Measurements from ENCODE around the gene RIT1. TPM values are rescaled to one million over a fixed set of nuclear protein-coding genes. Genes with fewer than 3 reads are reported as not detected.
A peak's percentile ranks its signal among the peaks of the same experiment; 100 is the strongest.

The RIT1 gene
- total and polyA plus RNA-seq, 2 of the 13 experiments (the other 11 are each of a cell fraction or from before 2014, with no cell fraction given) = 12.2 to 32.2 TPM

DNA sequence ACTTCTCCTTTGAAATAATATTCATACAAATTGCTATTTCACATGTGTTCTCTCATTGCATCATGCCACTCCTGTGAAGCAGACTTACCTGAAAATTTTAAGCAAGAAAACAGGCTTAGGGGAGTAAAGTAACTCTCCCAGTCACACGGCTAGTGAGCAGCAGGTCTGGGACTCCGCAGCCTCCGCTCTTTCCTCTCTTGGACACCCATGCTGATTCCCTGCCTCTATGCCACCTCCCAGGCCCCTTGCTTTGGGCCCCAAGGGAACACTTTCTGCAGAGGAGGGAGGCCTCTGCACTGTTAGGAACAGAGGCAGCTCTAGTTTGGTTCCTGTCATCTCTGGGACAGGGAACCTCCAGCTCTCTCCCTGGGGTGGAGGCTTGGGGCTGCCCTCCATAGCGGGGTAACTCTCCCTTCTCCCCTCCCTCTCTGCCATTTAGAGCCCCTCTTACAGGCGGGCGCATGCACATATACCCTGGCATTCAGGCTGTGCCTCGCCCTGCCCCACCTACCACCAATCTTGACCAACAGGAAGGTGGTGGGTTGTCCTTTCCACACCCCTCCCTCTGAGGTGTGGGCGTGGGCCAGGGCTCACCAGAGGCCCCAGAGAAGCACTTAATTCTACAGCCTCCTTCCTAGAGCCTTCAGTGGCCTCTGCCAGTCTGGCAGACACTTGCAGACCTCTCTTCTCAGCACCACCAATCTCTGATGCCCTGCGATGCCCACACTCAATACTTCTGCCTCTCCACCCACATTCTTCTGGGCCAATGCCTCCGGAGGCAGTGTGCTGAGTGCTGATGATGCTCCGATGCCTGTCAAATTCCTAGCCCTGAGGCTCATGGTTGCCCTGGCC is 30.1 kb upstream of the RIT1 start, which contains the start of gene RXFP4 (continued):
- TF ChIP-seq ADNP (CRISPR knock-in tag; IDR thresholded peaks at IDR 0.05) (no peak), POGZ (CRISPR knock-in tag; IDR thresholded peaks at IDR 0.05) (no peak), RBM22 (optimal IDR thresholded peaks at IDR 0.05; ENCODE audit: low read length) (peak; percentile 77), ZSCAN22 (CRISPR knock-in tag; IDR thresholded peaks at IDR 0.05) (no peak), ZNF550 (CRISPR knock-in tag; IDR thresholded peaks at IDR 0.05; ENCODE audit: borderline replicate concordance) (no peak), U2AF1 (optimal IDR thresholded peaks at IDR 0.05; ENCODE audit: low read depth, low read length) (no peak), ZNF7 (CRISPR knock-in tag; IDR thresholded peaks at IDR 0.05) (no peak), POLR2AphosphoS5 (IDR thresholded peaks at IDR 0.05; ENCODE audit: low read depth, low read length) (peak; percentile 58), DR1 (CRISPR knock-in tag; IDR thresholded peaks at IDR 0.05) (peak; percentile 46; the same call in 1 of the 2 replicates), TMF1 (CRISPR knock-in tag; IDR thresholded peaks at IDR 0.05; ENCODE audit: low read depth) (no peak), SATB2 (CRISPR knock-in tag; IDR thresholded peaks at IDR 0.05) (no peak), SNAI1 (CRISPR knock-in tag; IDR thresholded peaks at IDR 0.05; ENCODE audit: borderline replicate concordance) (no peak), KDM2A (CRISPR knock-in tag; IDR thresholded peaks at IDR 0.05; ENCODE audit: borderline replicate concordance, low read depth) (peak; percentile 51; the same call in 1 of the 2 replicates), SNAPC2 (CRISPR knock-in tag; IDR thresholded peaks at IDR 0.05) (no peak)
- TF ChIP-seq, protein P1, sequence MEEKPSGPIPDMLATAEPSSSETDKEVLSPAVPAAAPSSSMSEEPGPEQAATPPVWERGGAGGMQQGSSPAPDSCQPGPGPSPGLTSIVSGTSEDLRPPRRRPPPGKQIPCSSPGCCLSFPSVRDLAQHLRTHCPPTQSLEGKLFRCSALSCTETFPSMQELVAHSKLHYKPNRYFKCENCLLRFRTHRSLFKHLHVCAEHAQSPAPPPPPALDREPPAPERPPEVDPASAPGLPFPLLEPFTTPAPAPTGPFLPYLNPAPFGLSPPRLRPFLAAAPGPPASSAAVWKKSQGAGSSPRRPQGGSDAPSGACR (CRISPR knock-in tag; IDR thresholded peaks at IDR 0.05) = no peak
- TF ChIP-seq, protein P2, sequence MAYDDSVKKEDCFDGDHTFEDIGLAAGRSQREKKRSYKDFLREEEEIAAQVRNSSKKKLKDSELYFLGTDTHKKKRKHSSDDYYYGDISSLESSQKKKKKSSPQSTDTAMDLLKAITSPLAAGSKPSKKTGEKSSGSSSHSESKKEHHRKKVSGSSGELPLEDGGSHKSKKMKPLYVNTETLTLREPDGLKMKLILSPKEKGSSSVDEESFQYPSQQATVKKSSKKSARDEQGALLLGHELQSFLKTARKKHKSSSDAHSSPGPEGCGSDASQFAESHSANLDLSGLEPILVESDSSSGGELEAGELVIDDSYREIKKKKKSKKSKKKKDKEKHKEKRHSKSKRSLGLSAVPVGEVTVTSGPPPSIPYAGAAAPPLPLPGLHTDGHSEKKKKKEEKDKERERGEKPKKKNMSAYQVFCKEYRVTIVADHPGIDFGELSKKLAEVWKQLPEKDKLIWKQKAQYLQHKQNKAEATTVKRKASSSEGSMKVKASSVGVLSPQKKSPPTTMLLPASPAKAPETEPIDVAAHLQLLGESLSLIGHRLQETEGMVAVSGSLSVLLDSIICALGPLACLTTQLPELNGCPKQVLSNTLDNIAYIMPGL (CRISPR knock-in tag; IDR thresholded peaks at IDR 0.05; ENCODE audit: borderline replicate concordance in 1 of 2, low read depth in 1 of 2) = 0 out of 4 replicates have a peak, but pooled peaks of 1 of the 2 experiments have one; percentile 47
- TF ChIP-seq, protein P3, sequence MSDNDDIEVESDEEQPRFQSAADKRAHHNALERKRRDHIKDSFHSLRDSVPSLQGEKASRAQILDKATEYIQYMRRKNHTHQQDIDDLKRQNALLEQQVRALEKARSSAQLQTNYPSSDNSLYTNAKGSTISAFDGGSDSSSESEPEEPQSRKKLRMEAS (IDR thresholded peaks at IDR 0.05) = 0 out of 2 replicates have a peak, but pooled peaks have one; percentile 38
- TF ChIP-seq, protein P4, sequence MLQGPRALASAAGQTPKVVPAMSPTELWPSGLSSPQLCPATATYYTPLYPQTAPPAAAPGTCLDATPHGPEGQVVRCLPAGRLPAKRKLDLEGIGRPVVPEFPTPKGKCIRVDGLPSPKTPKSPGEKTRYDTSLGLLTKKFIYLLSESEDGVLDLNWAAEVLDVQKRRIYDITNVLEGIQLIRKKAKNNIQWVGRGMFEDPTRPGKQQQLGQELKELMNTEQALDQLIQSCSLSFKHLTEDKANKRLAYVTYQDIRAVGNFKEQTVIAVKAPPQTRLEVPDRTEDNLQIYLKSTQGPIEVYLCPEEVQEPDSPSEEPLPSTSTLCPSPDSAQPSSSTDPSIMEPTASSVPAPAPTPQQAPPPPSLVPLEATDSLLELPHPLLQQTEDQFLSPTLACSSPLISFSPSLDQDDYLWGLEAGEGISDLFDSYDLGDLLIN (CRISPR knock-in tag; IDR thresholded peaks at IDR 0.05; ENCODE audit: borderline replicate concordance) = no peak
- TF ChIP-seq, protein P5, sequence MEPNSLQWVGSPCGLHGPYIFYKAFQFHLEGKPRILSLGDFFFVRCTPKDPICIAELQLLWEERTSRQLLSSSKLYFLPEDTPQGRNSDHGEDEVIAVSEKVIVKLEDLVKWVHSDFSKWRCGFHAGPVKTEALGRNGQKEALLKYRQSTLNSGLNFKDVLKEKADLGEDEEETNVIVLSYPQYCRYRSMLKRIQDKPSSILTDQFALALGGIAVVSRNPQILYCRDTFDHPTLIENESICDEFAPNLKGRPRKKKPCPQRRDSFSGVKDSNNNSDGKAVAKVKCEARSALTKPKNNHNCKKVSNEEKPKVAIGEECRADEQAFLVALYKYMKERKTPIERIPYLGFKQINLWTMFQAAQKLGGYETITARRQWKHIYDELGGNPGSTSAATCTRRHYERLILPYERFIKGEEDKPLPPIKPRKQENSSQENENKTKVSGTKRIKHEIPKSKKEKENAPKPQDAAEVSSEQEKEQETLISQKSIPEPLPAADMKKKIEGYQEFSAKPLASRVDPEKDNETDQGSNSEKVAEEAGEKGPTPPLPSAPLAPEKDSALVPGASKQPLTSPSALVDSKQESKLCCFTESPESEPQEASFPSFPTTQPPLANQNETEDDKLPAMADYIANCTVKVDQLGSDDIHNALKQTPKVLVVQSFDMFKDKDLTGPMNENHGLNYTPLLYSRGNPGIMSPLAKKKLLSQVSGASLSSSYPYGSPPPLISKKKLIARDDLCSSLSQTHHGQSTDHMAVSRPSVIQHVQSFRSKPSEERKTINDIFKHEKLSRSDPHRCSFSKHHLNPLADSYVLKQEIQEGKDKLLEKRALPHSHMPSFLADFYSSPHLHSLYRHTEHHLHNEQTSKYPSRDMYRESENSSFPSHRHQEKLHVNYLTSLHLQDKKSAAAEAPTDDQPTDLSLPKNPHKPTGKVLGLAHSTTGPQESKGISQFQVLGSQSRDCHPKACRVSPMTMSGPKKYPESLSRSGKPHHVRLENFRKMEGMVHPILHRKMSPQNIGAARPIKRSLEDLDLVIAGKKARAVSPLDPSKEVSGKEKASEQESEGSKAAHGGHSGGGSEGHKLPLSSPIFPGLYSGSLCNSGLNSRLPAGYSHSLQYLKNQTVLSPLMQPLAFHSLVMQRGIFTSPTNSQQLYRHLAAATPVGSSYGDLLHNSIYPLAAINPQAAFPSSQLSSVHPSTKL (CRISPR knock-in tag; IDR thresholded peaks at IDR 0.05) = peak; percentile 6; the same call in 1 of the 2 replicates
